Glomerular visceral epithelial cell (primary cell): Measurements from ENCODE around the gene PRSS27.
"Not testable (repeated sequence)": the region's sequence is repeated elsewhere in the genome, so short reads cannot be mapped to it uniquely, and the experiment has no call there.

ENCODE experiments used
- DNase-seq: peaks from one replicate; pipeline ENCODE4 v3.0.0-alpha.2; 2016; ENCODE audit errors: extremely low spot score

Gene PRSS27

GRCh38 chr16:2696601-2697250, 23.3 kb downstream of the PRSS27 start:
- DNase-seq: not testable (repeated sequence)

DNA sequence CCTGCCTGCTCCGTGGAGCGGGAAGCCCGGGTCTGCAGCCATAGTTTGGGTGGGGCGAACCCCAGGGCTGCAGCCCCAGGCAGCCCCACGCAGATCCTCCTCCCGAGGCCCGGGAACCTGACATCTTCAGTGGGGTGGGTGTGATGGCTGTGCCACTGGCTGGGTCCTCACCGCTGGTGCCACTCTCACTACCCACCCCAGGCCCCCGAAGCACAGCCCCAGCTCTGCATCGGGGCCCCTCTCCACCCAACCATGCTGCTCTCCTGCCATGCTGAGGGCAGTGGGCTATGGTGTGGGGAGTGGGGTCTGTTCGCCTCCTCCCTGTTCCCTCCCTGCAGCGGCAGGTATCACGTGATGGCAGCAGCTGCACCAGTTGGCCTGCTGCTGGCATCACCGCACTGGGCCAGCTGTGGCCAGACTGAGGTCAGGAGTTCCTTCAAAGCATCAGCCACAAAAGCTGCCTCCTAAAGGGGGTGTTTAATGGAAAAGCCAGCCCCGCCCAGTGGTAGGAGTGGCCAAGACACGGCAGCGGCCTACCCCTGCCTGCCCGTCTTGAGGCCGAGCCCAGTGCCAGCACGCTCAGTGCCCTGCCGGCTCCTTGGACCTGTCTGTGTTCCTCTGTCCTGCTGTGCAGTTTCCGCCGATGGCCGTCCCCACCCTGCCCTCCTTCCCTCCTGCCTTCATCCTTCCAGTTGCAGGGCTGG, 26.9 kb downstream of the PRSS27 start:
- DNase-seq: peak; percentile 93

DNA sequence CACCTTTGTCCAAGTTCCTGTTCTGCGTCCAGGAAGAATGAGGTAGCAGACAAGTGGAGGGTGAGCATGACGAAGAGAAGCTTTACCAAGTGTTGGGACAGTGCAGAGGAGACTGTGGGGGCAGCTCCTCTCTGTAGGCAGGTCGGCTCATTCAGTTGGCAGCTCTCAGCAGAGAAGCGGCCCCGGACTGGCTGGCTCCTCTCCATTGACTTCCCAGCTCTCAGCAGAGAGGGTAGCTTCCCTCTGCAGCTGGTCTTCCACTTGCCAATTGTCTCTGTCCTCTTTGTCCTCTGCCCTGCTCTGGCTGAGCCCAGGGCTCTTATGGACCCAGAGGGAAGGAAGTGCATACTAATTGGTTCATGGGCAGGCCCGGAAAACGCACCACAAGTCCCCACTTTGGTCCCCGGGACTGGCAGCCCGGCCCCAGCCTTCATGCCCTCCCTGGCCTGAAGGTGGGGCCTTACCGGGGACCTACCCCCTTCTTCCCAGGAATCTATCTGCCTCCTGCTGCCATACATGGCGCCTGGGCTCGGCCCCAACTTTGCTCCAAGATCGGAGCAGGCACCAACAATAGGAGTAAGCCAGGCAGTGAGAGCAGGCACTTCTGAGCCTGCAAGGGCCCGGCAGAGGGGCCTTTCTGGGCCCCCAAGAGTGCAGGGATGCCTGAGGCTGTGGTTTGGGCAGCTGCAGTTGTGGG, 27.6 kb downstream of the PRSS27 start:
- no peak for DNase-seq

GRCh38 chr16:2691491-2692248, 28.4 kb downstream of the PRSS27 start:
- no peak for DNase-seq

DNA sequence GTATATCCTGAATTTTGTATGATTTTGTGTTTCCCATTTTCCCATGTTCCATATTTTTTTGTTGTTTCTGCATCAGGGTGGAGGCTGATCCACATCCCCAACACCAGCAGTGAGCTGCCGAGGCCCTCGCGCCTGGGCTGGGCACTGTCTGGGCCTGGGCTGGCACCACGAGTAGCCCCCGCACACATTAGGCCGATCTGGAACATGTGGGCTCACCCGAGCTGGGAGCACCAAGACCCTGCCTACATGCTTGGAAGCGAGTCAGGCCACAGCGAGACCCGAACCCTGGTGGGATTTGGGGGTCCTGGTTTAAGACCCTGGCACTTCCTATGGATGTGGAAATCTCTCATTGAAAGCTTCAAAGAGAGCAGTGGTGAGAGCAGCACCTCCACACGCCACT, 29.2 kb downstream of the PRSS27 start:
- DNase-seq: no peak

DNA sequence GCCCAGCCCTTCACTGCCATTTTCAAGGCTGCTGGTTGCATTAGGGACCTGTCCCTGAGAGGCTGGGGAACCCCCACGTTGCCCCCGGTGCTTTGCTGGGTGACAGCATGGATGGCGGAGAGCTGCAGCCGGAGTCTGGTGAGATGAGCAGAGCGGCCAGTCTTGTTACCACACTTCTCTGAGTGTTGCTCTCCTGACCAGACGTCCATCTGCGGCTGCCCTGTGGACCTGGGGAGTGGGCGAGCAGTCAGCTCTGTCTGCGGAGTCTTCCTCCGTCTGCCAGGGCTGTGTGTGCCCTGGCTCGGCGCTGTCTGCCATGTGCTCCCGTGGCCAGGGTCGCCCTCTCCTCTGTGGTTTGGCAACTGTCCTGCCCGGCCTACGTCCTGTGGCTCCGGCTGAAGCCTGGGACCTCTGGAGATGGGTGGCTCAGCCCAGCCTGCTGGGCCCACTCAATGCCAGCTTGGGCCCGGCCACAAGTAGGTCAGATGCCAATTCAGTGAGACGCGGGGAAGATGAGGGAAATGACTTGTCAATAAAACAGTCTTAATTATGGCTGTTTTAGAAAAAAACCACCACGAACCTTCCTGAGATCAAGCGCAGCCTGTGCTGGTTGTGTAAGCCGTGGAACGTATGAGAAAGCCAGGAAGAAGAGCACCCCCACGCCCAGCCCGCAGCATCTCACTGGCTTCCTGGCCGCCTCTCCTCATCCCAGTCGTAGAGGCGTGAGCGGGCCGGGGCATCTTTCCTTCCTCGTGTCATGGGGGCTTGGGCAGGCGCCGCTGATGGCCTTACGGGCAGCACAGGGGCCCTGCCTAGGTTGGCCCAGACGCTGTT, 29.8 kb downstream of the PRSS27 start:
- no peak for DNase-seq

- DNase-seq: not testable (repeated sequence)
Observed at GRCh38 chr16:2689422-2689821, 30.6 kb downstream of the PRSS27 start.

- DNase-seq: no peak
Observed at GRCh38 chr16:2687531-2688308, 32.3 kb downstream of the PRSS27 start.

DNA sequence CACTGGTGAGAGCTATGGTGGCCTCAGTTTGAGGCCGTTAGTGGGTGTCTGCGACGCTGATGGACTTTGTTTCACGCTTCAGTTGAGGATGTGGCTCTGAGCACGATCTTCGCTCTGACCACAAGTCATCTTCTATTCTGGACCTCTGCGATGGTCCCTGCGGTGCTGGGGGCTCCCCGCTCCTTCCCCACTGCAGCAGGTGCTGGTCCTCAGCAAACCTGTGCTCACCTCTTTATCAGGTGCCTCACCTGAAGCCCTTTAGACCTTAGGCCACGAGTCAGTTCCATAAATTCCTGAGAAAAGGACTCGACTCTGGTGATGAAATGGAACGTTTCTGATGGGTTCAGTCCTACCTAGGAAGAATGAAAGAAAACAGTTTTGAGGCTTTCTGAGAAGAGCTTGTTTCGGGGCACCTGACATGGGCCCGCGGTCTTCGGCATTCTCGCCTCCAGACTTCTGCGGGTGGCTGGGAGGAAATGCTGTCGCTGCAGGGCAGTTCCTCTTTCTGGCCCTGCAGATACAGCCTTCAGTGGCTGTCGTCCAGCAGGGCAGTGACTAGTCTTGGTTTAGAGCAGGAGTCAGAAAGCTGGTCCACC, 33.0 kb downstream of the PRSS27 start:
- no peak for DNase-seq

DNA sequence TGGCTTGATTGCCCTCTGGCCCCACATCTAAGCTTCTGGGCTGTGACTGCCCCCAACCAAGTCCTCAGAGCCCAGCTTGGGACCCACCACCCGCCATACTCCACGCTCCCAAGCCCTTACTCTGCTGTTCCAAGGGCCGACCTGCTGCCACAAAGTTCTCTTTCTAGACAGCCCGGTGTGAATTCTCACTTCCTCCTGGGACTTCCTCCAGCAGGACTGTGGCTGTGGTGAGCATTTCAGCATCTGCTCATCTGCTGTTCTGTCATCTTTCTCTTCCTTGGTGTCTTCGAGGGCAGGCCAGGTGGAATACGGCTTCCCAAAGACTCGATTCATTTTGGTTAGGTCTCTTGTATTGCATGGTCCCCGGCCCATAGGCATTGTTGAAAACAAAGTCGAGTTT, 33.9 kb downstream of the PRSS27 start:
- not testable (repeated sequence) for DNase-seq

GRCh38 chr16:2683041-2683440, 37.0 kb downstream of the PRSS27 start:
- not testable (repeated sequence) for DNase-seq

DNA sequence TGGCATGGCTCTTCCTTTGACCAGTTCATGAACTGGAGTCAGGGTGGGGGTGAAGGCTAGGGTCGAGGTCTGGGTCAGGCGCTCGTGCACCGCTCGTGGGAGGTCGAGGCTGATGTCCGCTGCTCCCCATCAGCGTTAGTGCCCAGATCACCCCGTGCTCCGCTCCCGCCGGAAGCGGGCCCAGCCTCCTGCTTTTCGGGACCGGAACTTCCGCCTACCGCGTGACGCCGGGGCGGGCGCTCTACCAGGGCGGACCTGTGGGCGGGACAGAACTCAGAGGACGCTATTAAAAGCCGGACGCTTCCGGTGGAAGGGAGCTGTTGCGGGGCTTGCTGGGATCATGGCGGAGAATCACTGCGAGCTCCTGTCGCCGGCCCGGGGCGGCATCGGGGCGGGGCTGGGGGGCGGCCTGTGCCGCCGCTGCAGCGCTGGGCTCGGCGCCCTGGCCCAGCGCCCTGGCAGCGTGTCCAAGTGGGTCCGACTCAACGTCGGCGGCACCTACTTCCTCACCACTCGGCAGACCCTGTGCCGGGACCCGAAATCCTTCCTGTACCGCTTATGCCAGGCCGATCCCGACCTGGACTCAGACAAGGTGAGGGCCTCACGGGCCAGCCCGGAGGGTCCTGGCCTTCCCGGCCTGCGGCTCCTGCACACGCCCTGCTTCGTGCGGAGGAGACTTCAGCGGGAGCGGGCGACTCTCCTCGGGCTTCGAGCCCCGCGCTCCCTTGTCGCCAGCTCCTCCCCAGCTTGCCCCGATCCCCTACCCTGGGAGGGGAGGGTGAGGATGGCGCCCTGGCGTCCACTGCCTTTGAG, 37.6 kb downstream of the PRSS27 start, which contains the start of gene KCTD5:
Gene KCTD5, plus strand, starts transcription at position 315 of the 813 bp plus-strand sequence. Its CDS starts 26 bp downstream, at position 341.
- peak; percentile 93 for DNase-seq

- not testable (repeated sequence) for DNase-seq
Observed at GRCh38 chr16:2680360-2680759, 39.7 kb downstream of the PRSS27 start.

DNA sequence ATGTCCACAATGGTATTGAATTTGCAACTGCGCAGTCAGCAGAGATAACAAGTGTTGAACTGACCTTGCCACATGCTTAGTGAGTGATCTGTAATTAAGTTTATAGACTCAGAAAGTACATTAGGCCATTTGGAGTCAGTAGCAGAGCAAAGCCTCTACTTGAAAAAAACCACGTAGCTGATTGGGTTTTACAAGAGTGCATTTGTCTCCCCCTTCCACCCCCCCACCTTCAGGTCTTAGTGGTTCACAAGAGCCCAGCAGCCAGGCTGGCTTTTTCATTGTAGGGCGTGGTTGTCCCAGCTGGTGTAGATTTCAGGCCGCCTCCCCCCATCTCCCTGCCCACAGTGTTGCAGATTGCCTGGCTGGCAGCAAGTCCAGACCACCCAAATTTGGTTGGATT, 40.1 kb downstream of the PRSS27 start:
- not testable (repeated sequence) for DNase-seq

- DNase-seq: not testable (repeated sequence)
Observed at GRCh38 chr16:2678206-2678965, 41.6 kb downstream of the PRSS27 start.

GRCh38 chr16:2676937-2677336, 43.1 kb downstream of the PRSS27 start:
- DNase-seq: not testable (repeated sequence)

GRCh38 chr16:2675714-2676113, 44.3 kb downstream of the PRSS27 start:
- no peak for DNase-seq

DNA sequence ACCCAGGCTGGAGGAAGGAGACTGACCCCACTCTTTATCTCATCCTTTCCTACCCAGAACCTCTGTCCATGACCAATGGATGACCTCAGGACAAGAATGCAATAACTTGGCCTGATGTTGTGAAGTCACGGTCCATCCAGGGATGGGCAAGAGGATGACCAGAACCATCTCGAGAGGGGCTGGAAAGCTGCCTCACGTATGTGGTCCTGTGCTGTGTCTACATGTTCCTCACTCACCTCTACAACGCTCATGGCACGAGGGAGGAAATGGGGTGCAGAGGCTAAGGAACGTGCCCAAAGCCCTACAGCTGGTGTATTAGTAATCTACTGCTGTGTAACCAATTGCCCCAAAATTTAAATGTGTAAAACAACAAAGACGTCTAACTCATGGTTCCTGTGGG, 45.0 kb downstream of the PRSS27 start:
- DNase-seq: no peak
